ENCODE results near the gene TOGARAM2. TPM values are rescaled to one million over a fixed set of nuclear protein-coding genes. Genes with fewer than 3 reads are reported as not detected.

The TOGARAM2 gene
- total and polyA plus RNA-seq, 2 of the 8 experiments (the other 6 are each of a cell fraction or from before 2014, with no cell fraction given): 0.42 to 1.4 TPM

DNA sequence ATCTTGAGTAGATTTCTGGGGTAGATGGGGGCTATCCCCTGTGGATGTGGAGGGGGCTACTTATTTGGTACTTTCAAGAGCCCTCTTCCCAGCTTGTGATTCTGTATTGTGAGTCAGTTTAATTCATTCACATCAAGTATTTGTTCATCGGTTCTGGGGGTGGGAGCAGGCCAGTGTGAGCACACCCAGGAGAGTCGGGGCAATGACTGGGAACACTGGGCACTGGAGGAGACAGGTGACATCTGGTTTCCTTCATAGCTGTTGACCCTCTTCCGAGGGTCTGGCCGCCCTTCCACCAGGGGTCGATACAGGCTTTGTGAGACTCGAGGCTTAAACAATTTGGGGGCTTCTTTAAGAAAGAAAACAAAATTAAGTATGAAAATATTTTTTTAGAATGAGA, 2.5 kb upstream of the TOGARAM2 start (continued):
- TF ChIP-seq, protein P1, sequence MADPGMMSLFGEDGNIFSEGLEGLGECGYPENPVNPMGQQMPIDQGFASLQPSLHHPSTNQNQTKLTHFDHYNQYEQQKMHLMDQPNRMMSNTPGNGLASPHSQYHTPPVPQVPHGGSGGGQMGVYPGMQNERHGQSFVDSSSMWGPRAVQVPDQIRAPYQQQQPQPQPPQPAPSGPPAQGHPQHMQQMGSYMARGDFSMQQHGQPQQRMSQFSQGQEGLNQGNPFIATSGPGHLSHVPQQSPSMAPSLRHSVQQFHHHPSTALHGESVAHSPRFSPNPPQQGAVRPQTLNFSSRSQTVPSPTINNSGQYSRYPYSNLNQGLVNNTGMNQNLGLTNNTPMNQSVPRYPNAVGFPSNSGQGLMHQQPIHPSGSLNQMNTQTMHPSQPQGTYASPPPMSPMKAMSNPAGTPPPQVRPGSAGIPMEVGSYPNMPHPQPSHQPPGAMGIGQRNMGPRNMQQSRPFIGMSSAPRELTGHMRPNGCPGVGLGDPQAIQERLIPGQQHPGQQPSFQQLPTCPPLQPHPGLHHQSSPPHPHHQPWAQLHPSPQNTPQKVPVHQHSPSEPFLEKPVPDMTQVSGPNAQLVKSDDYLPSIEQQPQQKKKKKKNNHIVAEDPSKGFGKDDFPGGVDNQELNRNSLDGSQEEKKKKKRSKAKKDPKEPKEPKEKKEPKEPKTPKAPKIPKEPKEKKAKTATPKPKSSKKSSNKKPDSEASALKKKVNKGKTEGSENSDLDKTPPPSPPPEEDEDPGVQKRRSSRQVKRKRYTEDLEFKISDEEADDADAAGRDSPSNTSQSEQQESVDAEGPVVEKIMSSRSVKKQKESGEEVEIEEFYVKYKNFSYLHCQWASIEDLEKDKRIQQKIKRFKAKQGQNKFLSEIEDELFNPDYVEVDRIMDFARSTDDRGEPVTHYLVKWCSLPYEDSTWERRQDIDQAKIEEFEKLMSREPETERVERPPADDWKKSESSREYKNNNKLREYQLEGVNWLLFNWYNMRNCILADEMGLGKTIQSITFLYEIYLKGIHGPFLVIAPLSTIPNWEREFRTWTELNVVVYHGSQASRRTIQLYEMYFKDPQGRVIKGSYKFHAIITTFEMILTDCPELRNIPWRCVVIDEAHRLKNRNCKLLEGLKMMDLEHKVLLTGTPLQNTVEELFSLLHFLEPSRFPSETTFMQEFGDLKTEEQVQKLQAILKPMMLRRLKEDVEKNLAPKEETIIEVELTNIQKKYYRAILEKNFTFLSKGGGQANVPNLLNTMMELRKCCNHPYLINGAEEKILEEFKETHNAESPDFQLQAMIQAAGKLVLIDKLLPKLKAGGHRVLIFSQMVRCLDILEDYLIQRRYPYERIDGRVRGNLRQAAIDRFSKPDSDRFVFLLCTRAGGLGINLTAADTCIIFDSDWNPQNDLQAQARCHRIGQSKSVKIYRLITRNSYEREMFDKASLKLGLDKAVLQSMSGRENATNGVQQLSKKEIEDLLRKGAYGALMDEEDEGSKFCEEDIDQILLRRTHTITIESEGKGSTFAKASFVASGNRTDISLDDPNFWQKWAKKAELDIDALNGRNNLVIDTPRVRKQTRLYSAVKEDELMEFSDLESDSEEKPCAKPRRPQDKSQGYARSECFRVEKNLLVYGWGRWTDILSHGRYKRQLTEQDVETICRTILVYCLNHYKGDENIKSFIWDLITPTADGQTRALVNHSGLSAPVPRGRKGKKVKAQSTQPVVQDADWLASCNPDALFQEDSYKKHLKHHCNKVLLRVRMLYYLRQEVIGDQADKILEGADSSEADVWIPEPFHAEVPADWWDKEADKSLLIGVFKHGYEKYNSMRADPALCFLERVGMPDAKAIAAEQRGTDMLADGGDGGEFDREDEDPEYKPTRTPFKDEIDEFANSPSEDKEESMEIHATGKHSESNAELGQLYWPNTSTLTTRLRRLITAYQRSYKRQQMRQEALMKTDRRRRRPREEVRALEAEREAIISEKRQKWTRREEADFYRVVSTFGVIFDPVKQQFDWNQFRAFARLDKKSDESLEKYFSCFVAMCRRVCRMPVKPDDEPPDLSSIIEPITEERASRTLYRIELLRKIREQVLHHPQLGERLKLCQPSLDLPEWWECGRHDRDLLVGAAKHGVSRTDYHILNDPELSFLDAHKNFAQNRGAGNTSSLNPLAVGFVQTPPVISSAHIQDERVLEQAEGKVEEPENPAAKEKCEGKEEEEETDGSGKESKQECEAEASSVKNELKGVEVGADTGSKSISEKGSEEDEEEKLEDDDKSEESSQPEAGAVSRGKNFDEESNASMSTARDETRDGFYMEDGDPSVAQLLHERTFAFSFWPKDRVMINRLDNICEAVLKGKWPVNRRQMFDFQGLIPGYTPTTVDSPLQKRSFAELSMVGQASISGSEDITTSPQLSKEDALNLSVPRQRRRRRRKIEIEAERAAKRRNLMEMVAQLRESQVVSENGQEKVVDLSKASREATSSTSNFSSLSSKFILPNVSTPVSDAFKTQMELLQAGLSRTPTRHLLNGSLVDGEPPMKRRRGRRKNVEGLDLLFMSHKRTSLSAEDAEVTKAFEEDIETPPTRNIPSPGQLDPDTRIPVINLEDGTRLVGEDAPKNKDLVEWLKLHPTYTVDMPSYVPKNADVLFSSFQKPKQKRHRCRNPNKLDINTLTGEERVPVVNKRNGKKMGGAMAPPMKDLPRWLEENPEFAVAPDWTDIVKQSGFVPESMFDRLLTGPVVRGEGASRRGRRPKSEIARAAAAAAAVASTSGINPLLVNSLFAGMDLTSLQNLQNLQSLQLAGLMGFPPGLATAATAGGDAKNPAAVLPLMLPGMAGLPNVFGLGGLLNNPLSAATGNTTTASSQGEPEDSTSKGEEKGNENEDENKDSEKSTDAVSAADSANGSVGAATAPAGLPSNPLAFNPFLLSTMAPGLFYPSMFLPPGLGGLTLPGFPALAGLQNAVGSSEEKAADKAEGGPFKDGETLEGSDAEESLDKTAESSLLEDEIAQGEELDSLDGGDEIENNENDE (IDR thresholded peaks at IDR 0.05; ENCODE audit: insufficient replicate concordance, low read length): no peak
- TF ChIP-seq CHD1 (IDR thresholded peaks at IDR 0.05; ENCODE audit: low read depth, low read length): no peak
- TF ChIP-seq ASH2L (IDR thresholded peaks at IDR 0.05; ENCODE audit: low read length): no peak
- TF ChIP-seq RNF2 (IDR thresholded peaks at IDR 0.05; ENCODE audit: borderline replicate concordance, low read depth, low read length, missing control alignments, poor library complexity, severe bottlenecking): no peak

Data from H1 (cell line).